Stimulated activated CD4-positive, alpha-beta T cell treated with anti-CD3 and anti-CD28 coated beads, Interleukin-15, amount 100 ng/mL, for 1 hour (primary cell): ENCODE measurements around the gene NOD2.

Experiments used
- DNase-seq, 2 donors: peaks; one replicate each; pipeline ENCODE4 v3.0.0-alpha.2; 2020; ENCODE audit warnings: low read depth in 1 of 2, low spot score in 1 of 2

The NOD2 gene

GRCh38 chr16:50741225-50741780, 47.9 kb downstream of the NOD2 start:
- no peak for DNase-seq

- peak; percentile 97 to 99 for DNase-seq
Observed at GRCh38 chr16:50741781-50742575, 48.6 kb downstream of the NOD2 start, which contains the start of gene CYLD. CYLD (plus strand) TSS chr16:50742086; CDS start chr16:50749699, 7,613 bp downstream.

GRCh38 chr16:50742576-50743200, 49.3 kb downstream of the NOD2 start:
- peak in 1 of 2 donors; percentile 21 for DNase-seq

GRCh38 chr16:50743581-50744225, 50.3 kb downstream of the NOD2 start:
- DNase-seq = no peak

- no peak for DNase-seq
Observed at GRCh38 chr16:50744881-50745280, 51.5 kb downstream of the NOD2 start.

GRCh38 chr16:50745940-50746339, 52.5 kb downstream of the NOD2 start:
- no peak for DNase-seq

GRCh38 chr16:50747207-50747956, 54.0 kb downstream of the NOD2 start:
- DNase-seq = no peak

- DNase-seq = no peak
Observed at GRCh38 chr16:50751528-50751927, 58.1 kb downstream of the NOD2 start.

GRCh38 chr16:50752471-50753235, 59.2 kb downstream of the NOD2 start:
- DNase-seq = no peak

- DNase-seq = no peak
Observed at GRCh38 chr16:50756473-50756872, 63.1 kb downstream of the NOD2 start.

- no peak for DNase-seq
Observed at GRCh38 chr16:50761267-50761666, 67.9 kb downstream of the NOD2 start.

GRCh38 chr16:50762241-50762640, 68.8 kb downstream of the NOD2 start:
- no peak for DNase-seq

GRCh38 chr16:50763211-50763610, 69.8 kb downstream of the NOD2 start:
- no peak for DNase-seq

GRCh38 chr16:50765260-50765659, 71.9 kb downstream of the NOD2 start:
- DNase-seq = no peak

GRCh38 chr16:50765861-50766260, 72.5 kb downstream of the NOD2 start:
- no peak for DNase-seq

- DNase-seq = no peak
Observed at GRCh38 chr16:50767197-50767596, 73.8 kb downstream of the NOD2 start.

- no peak for DNase-seq
Observed at GRCh38 chr16:50771366-50771765, 78.0 kb downstream of the NOD2 start.

GRCh38 chr16:50774405-50774804, 81.0 kb downstream of the NOD2 start:
- DNase-seq = no peak

- DNase-seq = no peak
Observed at GRCh38 chr16:50774960-50775359, 81.6 kb downstream of the NOD2 start.

- DNase-seq = no peak
Observed at GRCh38 chr16:50776037-50776436, 82.6 kb downstream of the NOD2 start.
